Neural cell (in vitro differentiated cells): ENCODE measurements around the gene GMPR.

Experiments used
- CTCF ChIP-seq: fragments of 450-650 bp; IDR thresholded peaks from 2 replicates; pipeline ENCODE4 v1.5.1; 2014; ENCODE audit warnings: antibody characterized with exemption, mild to moderate bottlenecking, moderate library complexity; ENCODE audit not compliant: poor library complexity, severe bottlenecking
- EP300 ChIP-seq: fragments of 450-650 bp; conservative IDR thresholded peaks from 2 replicates; pipeline ENCODE4 v1.6.1; 2014; ENCODE audit warnings: antibody characterized with exemption, mild to moderate bottlenecking, moderate library complexity; ENCODE audit not compliant: poor library complexity, severe bottlenecking
- POLR2AphosphoS5 ChIP-seq: IDR thresholded peaks from 2 replicates; pipeline ENCODE4 v1.6.1; 2012
- TAF1 ChIP-seq: IDR thresholded peaks from 2 replicates; pipeline ENCODE4 v1.6.1; 2012; ENCODE audit warnings: low read depth

- TF ChIP-seq CTCF (no peak), POLR2AphosphoS5 (no peak), EP300 (no peak), TAF1 (no peak)
These were observed 2.3 kb upstream of the GMPR start for GRCh38 chr6:16236009-16236501.
